HG02973 (cell line): ENCODE results near the gene MOB1B.
A peak's percentile ranks its signal among the peaks of the same experiment; 100 is the strongest.

ENCODE experiments used
- ATAC-seq: cut with Tn5 transposase; IDR thresholded peaks from one replicate; pipeline ENCODE4 v1.9.1; 2021; ENCODE audit warnings: moderate library complexity; ENCODE audit not compliant: unreplicated experiment

Gene MOB1B

DNA sequence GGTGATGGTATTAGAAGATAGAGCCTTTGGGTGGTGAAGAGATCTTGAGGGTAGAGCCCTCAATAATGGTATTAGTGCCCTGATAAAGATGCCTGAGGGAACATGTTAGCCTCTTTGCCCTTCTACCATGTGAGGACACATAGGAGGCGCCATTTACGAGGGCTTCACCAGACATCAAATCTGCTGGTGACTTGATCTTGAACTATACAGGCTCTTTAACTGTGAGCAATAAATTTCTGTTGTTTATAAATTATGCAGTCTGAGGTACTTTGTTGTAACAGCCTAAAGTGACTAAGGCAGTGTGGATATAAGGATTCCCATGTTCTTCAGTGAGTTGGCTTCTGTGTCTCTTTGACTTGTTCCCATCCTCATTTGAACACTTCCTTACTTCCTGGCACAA is 11.8 kb downstream of the MOB1B start:
- ATAC-seq: no peak

DNA sequence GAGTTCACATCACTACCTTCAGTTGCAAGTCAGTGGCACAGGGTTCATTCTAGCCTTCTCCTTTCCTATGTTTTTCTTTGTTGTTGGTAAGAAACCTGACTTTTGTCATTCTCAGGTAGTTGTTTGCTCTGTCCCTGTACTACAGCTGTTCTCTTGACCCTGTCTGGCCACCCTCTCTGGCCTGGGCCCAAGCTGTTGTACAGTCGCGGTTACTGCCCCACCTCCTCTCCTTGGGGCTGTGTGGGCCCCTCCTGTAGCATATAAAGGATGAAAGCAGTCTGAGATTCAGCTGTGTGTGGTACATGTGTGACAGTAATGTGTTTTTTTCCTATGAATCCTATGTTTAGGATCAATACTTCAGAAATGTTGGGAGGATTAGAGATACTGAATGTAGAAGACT is 12.5 kb downstream of the MOB1B start:
- no peak for ATAC-seq

- no peak for ATAC-seq
These were observed 13.1 kb downstream of the MOB1B start for GRCh38 chr4:70915036-70915815.

GRCh38 chr4:70915874-70916559 is 13.8 kb downstream of the MOB1B start:
- ATAC-seq: no peak

- ATAC-seq: no peak
These were observed 18.4 kb downstream of the MOB1B start for GRCh38 chr4:70920592-70920991.

DNA sequence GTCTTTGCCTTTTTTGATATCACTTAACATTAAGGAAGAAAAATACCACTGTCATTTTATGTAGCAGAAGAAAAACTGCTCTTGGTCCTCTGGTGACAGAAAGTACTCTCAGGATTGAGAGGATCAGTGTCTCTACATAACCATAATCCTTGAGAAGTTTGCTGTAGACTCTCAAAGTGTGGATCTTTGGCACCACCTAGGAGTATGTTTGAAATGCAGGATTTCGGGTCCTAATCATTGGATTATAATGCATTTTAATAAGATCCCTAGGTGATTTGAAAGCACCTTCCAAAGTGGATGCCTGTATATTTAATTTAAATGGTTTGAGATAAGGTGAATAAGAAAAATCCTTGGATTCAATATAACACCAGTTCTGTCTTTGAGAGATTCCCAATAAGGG is 23.2 kb downstream of the MOB1B start:
- no peak for ATAC-seq

- ATAC-seq: peak; percentile 66
These were observed 23.9 kb downstream of the MOB1B start for GRCh38 chr4:70925899-70926635.

DNA sequence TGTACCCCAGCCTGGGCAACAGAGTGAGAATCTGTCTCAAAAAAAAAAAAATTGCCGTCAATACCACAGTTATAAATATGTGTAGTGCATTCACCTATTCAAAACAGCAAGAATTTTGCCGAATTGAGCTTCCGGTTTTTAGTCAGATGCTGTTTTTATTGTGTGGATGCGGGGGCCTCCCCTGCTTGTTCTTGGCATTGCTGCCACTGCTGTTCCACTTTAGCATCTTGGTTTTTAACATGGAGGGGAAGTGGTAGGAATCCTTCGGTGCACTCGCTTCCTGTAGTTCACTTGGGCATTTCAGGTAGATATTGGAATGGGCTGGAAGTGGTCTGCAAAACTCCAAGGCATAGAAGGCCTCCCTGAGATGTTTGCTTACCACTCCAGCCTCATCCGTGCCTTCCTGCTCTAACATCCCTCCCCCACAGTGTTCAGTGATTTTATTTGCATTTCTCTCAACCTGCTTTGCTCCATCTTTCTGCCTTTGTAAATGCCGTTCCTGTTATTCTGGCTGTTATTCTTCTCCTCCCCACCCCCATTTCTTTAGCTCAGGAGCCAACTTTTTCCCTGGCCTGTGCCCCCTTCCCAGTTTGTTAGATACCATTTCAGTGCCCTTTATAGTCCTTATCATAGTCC is 25.5 kb downstream of the MOB1B start:
- ATAC-seq: peak; percentile 53

DNA sequence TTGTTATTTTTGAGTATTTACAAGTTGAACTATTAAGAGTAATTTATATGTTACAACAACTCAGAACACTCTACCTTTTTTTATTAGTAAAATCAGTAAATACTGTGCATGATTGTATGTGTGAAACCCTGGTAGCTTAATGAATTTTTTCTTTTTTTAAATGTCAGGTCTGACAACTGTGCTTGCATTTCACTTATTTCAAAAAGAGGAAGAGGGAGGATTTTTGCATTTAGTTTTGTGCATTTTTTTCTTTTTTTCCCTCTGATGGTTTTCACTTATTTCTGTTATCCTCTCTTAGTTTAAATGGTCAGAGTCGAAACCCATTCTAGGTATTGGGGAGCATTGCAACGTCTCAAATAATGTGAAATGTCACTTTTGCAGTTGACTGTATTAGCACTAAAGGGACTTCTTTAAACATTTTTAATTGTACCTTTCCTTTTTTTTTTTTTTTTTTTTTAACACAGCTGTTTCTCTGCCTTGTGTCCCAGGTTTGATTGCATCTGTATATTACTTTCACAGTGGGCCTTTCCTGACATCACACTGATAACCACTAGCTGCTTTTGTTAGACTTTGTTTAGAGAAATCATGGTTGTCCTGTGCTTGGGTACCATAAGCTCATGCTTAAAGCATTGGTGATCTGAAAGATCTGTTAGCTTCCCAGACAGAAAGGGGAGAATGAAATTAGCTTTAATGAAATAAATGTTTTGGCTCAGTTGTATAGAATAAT is 28.5 kb downstream of the MOB1B start:
- ATAC-seq: no peak

- ATAC-seq: no peak
These were observed 29.2 kb downstream of the MOB1B start for GRCh38 chr4:70931347-70931746.

DNA sequence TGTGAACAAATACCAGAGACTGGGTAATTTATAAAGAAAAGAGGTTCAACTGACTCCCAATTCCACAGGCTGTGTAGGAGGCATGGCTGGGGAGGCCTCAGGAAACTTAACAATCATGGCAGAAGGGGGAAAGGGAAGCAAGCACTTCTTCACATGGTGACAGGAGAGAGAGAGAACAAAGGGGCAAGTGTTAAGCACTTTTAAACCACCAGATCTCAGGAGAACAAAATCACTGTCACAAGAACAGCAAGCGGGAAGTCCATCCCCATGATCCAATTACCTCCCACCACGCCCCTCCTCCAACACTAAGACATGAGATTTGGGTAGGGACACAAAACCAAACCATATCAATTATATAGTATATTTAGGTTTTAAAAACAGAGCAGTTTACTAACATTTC is 30.8 kb downstream of the MOB1B start:
- no peak for ATAC-seq

GRCh38 chr4:70935038-70935695 is 33.0 kb downstream of the MOB1B start:
- no peak for ATAC-seq

- ATAC-seq: no peak
These were observed 34.1 kb downstream of the MOB1B start for GRCh38 chr4:70936200-70936787.

GRCh38 chr4:70938086-70938485 is 35.9 kb downstream of the MOB1B start:
- ATAC-seq: no peak

DNA sequence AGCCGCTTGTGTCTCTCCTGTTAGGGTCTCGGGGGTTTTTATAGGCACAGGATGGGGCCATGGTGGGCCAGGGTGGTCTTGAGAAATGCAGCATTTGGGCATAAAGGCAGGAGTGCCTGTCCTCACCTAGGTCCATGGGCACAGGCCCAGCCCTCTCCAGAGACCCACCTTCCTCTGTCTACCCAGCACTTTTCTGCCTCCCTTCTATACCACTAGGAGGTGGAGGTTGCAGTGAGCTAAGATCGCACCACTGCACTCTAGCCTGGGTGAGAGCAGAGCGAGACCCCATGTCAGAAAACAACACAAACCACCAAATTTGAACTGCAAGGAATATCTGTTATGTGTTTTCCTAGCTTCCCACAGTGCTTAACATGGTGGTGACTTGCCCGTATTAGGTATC is 38.0 kb downstream of the MOB1B start:
- ATAC-seq: no peak

DNA sequence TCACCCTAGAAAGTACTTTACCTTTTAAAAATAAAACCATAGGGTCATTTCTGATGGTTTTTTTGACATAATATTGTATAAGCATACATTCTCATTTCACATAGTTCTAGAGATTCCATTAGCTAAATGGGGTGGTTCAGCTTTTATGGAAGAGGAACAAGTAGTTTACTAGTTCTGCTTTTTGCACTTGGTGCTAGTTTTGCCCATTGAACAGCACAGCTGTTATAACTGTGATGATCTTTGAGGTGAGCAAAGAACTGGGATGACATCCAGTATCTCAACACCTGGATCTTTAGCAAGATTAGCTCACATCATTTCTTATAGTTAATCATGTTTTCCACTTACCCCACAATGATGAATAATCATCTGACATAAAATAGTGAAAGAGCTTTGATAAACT is 40.9 kb downstream of the MOB1B start:
- ATAC-seq: peak; percentile 84

DNA sequence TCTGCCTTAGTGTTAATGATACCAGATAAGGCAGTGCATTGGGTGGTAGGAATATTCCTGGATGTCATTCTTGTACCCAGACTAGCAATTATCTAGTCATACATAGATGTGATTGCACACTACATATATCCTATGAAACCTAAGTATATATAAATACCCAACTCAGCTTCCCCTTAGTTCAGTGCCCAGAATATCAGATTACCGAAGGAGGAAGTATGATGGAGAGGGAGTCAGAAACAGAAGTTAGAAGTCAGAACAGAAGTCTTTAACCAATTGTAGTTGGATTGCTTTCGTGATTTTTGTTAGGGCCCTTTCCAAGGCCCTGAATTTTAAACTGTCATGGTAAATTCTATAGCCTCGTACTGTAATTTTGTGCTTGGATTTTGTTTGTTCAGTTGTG is 42.9 kb downstream of the MOB1B start:
- no peak for ATAC-seq

DNA sequence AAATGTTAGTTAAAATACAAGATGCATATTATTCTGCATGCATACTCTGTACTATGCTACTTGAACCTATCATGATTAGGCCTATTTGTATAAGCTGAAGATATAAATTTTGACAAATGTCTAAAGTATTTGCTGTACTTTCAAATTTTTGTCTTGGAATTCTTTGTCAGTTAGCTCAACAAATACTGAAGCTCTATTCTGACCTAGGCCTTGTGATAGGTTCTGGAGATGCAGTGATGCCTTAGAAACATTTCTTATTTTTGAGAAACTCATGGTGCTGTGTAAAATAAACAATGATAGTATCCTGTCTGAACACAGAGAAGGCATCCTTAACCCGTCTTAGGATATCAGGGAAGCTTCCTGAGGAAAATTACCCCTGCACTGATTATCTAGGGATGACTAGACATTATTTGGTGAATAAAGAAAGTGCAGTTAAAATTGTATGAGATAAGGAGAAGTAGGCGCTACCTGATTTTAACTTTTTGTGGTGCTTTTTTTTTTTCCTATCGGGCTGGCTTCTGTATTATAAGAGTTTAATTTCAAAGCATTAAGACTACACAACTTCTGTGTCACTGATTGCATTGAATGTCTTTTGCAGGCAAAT is 43.4 kb downstream of the MOB1B start:
- no peak for ATAC-seq

GRCh38 chr4:70946939-70947338 is 44.8 kb downstream of the MOB1B start:
- ATAC-seq: no peak
